Measurements from ENCODE around the gene RUNDC1.

The RUNDC1 gene

GRCh38 chr17:42969001-42969581 is 11.3 kb upstream of the RUNDC1 start (continued):
- TF ChIP-seq ZNF121 (tag by site-specific recombination; IDR thresholded peaks at IDR 0.05) = no peak
- peak; percentile 92 for TF ChIP-seq OSR2 (tag by site-specific recombination; IDR thresholded peaks at IDR 0.05)
- no peak for TF ChIP-seq ZNF155 (tag by site-specific recombination; IDR thresholded peaks at IDR 0.05)
- TF ChIP-seq ZBTB10 (tag by site-specific recombination; IDR thresholded peaks at IDR 0.05) = no peak
- TF ChIP-seq ZNF596 (tag by site-specific recombination; IDR thresholded peaks at IDR 0.05) = no peak
- no peak for TF ChIP-seq WT1 (tag by site-specific recombination; IDR thresholded peaks at IDR 0.05)
- TF ChIP-seq SP7 (tag by site-specific recombination; IDR thresholded peaks at IDR 0.05) = peak; percentile 72
- TF ChIP-seq ZNF621 (tag by site-specific recombination; IDR thresholded peaks at IDR 0.05) = no peak
- no peak for TF ChIP-seq ZNF10 (tag by site-specific recombination; IDR thresholded peaks at IDR 0.05)
- no peak for TF ChIP-seq ZNF837 (tag by site-specific recombination; IDR thresholded peaks at IDR 0.05)
- no peak for TF ChIP-seq ZNF274 (IDR thresholded peaks at IDR 0.05; ENCODE audit: low read length)
- TF ChIP-seq ZNF274 (tag by site-specific recombination; IDR thresholded peaks at IDR 0.05; ENCODE audit: borderline replicate concordance) = no peak
- no peak for TF ChIP-seq ZNF248 (tag by site-specific recombination; IDR thresholded peaks at IDR 0.05)
- TF ChIP-seq ZNF146 (tag by site-specific recombination; IDR thresholded peaks at IDR 0.05) = no peak
- no peak for TF ChIP-seq ZNF600 (tag by site-specific recombination; IDR thresholded peaks at IDR 0.05)
- TF ChIP-seq KLF9 (tag by site-specific recombination; IDR thresholded peaks at IDR 0.05; ENCODE audit: low read depth) = no peak
- TF ChIP-seq ZNF223 (tag by site-specific recombination; IDR thresholded peaks at IDR 0.05) = no peak
- TF ChIP-seq ZNF202 (tag by site-specific recombination; IDR thresholded peaks at IDR 0.05; ENCODE audit: borderline replicate concordance) = no peak
- TF ChIP-seq ZBTB17 (tag by site-specific recombination; IDR thresholded peaks at IDR 0.05) = peak; percentile 62
- TF ChIP-seq PATZ1 (tag by site-specific recombination; IDR thresholded peaks at IDR 0.05) = peak; percentile 83
- peak; percentile 97 for TF ChIP-seq ZNF629 (tag by site-specific recombination; IDR thresholded peaks at IDR 0.05)
- TF ChIP-seq ELK4 (IDR thresholded peaks at IDR 0.05; ENCODE audit: borderline replicate concordance, low read depth, low read length) = no peak
- TF ChIP-seq ZNF174 (tag by site-specific recombination; IDR thresholded peaks at IDR 0.05) = no peak
- TF ChIP-seq ZNF19 (tag by site-specific recombination; IDR thresholded peaks at IDR 0.05; ENCODE audit: low read depth) = no peak
- TF ChIP-seq AEBP2 (tag by site-specific recombination; IDR thresholded peaks at IDR 0.05; ENCODE audit: borderline replicate concordance) = no peak
- TF ChIP-seq ZSCAN23 (tag by site-specific recombination; IDR thresholded peaks at IDR 0.05) = no peak
- no peak for TF ChIP-seq ZNF2 (tag by site-specific recombination; IDR thresholded peaks at IDR 0.05)
- no peak for TF ChIP-seq YY1 (tag by site-specific recombination; IDR thresholded peaks at IDR 0.05)
- no peak for TF ChIP-seq ZNF701 (tag by site-specific recombination; IDR thresholded peaks at IDR 0.05)
- TF ChIP-seq ZNF658 (tag by site-specific recombination; IDR thresholded peaks at IDR 0.05) = no peak
- TF ChIP-seq ZNF398 (tag by site-specific recombination; IDR thresholded peaks at IDR 0.05) = peak; percentile 66; the same call in 1 of the 2 replicates
- no peak for TF ChIP-seq BCL11A (tag by site-specific recombination; IDR thresholded peaks at IDR 0.05; ENCODE audit: low read depth)
- no peak for TF ChIP-seq SP2 (tag by site-specific recombination; IDR thresholded peaks at IDR 0.05)
- TF ChIP-seq MYNN (tag by site-specific recombination; IDR thresholded peaks at IDR 0.05; ENCODE audit: borderline replicate concordance) = no peak
- TF ChIP-seq FEZF1 (tag by site-specific recombination; IDR thresholded peaks at IDR 0.05) = no peak

All from HEK293 (cell line).